Measurements from ENCODE around the gene SBK1. TPM values are rescaled to one million over a fixed set of nuclear protein-coding genes. Genes with fewer than 3 reads are reported as not detected.

SBK1 gene
- total RNA-seq, 1 donor from 2014 or later, result 4.6 TPM

DNA sequence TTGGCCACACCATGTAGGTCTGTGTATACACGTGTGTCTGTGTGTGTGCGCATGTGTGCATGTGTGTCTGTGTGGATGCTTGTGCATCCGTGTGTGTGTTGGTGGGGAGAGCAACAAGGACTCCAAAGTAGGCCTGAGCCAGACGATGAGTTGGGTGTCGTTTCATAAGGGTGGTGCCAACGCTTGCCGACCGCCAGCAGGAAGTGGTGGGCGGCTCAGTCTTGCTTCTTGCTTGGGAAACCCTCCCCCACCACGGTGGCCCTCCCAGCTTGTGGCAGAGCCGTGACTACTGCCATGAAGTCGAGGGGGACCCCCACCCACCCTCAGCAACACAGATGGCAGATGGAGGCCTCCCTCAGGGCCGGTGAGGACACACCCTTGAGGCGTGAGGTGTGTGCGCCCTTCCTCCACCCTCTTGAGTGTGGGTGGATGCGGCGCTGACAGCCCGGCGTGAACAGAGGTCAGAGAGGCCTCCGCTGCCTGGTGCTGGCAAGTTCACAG lies 17.5 kb downstream of the SBK1 start:
- Histone ChIP-seq H3K27ac (no peak overlapping the region), H3K79me2 (ENCODE audit: low read depth) (peaks cover 35% of the 10 kb centered on the region), H3F3A (ENCODE audit: low read depth) (no peaks in the 10 kb centered on the region), H4K20me1 (ENCODE audit: low read depth) (peaks cover 86% of the 10 kb centered on the region), H3K4me1 (no peaks in the 10 kb centered on the region), H3K27me3 (no peaks in the 10 kb centered on the region), H3K36me3 (no peaks in the 10 kb centered on the region), H3K4me2 (no peak overlapping the region), H3K9ac (no peak overlapping the region), H3K4me3 (no peak overlapping the region), H3K9me3 (ENCODE audit: low read depth) (no peaks in the 10 kb centered on the region), H2AFZ (replicated peaks) (no peak overlapping the region)
- Mint-ChIP-seq H3K36me3 (peaks cover 23% of the 10 kb centered on the region), H3K27ac (no peak overlapping the region), H3K9me3 (no peaks in the 10 kb centered on the region), H3K4me3 (no peak overlapping the region), H3K4me1 (no peaks in the 10 kb centered on the region), H3K27me3 (ENCODE audit: insufficient read depth, low read depth) (peaks cover 2% of the 10 kb centered on the region)
- TF ChIP-seq EZH2phosphoT487 (IDR thresholded peaks at IDR 0.05) (no peak), EZH2 (IDR thresholded peaks at IDR 0.05) (no peak)
- TF ChIP-seq, protein P1, sequence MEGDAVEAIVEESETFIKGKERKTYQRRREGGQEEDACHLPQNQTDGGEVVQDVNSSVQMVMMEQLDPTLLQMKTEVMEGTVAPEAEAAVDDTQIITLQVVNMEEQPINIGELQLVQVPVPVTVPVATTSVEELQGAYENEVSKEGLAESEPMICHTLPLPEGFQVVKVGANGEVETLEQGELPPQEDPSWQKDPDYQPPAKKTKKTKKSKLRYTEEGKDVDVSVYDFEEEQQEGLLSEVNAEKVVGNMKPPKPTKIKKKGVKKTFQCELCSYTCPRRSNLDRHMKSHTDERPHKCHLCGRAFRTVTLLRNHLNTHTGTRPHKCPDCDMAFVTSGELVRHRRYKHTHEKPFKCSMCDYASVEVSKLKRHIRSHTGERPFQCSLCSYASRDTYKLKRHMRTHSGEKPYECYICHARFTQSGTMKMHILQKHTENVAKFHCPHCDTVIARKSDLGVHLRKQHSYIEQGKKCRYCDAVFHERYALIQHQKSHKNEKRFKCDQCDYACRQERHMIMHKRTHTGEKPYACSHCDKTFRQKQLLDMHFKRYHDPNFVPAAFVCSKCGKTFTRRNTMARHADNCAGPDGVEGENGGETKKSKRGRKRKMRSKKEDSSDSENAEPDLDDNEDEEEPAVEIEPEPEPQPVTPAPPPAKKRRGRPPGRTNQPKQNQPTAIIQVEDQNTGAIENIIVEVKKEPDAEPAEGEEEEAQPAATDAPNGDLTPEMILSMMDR (IDR thresholded peaks at IDR 0.05), result no peak
- DNase-seq (ENCODE audit: low spot score), result no peak

DNA sequence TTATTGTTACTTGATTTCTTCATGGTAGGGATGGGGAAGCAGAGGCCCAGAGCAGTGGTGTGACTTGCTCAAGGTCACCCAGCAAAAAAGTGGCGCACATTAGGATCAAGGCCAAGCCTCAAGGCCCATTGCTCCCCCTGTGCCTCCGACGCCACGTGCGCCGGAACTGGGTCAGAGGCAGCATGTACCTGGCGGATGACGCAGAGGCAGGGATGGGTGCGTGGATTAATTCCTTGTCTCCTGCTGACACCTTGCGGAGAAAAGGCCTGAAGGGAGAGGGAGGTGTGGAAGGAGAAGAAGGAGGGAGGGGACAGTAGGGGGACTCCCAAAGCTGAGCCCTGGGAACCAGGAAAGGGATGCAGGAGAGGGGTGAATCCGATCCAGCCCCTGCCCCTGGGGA lies 18.5 kb downstream of the SBK1 start:
- H3K36me3 ChIP-seq, result no peaks in the 10 kb centered on the region
- no peaks in the 10 kb centered on the region for H3K4me1 ChIP-seq
- no peak overlapping the region for H3K9ac ChIP-seq
- peaks cover 79% of the 10 kb centered on the region for H4K20me1 ChIP-seq (ENCODE audit: low read depth)
- no peak for DNase-seq (ENCODE audit: low spot score)
- no peaks in the 10 kb centered on the region for H3K27me3 ChIP-seq
- H3K27ac ChIP-seq, result no peak overlapping the region
- Mint-ChIP-seq H3K4me3 (peak overlapping the region; percentile 67), H3K9me3 (no peaks in the 10 kb centered on the region), H3K4me1 (no peaks in the 10 kb centered on the region), H3K27ac (no peak overlapping the region), H3K27me3 (ENCODE audit: insufficient read depth, low read depth) (peaks cover 2% of the 10 kb centered on the region), H3K36me3 (peaks cover 21% of the 10 kb centered on the region)
- no peak overlapping the region for H3K4me3 ChIP-seq
- TF ChIP-seq EZH2 (IDR thresholded peaks at IDR 0.05), result no peak
- peaks cover 31% of the 10 kb centered on the region for H3K79me2 ChIP-seq (ENCODE audit: low read depth)
- no peaks in the 10 kb centered on the region for H3K9me3 ChIP-seq (ENCODE audit: low read depth)
- H2AFZ ChIP-seq (replicated peaks), result no peak overlapping the region
- no peaks in the 10 kb centered on the region for H3F3A ChIP-seq (ENCODE audit: low read depth)
- no peak overlapping the region for H3K4me2 ChIP-seq

DNA sequence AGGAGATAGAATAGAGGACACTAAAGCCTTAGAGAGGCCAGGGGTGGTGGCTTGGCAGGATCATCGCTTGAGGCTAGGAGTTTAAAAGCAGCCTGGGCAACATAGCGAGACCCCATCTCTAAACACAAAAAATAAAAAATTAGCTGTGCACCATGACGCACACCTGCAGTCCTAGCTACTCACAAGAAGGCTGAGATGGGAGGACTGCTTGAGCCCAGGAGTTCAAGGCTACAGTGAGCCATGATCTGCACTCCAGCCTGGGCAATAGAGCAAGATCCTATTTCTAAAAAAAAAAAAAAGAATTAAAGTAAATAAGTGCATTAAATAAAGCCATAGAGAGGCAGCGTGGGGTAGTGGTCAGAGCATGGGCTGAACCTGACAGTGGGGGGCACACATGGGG lies 19.1 kb downstream of the SBK1 start:
- Histone ChIP-seq H3F3A (ENCODE audit: low read depth) (no peaks in the 10 kb centered on the region), H4K20me1 (ENCODE audit: low read depth) (peaks cover 79% of the 10 kb centered on the region), H3K79me2 (ENCODE audit: low read depth) (peaks cover 26% of the 10 kb centered on the region), H3K27ac (no peak overlapping the region), H3K4me2 (no peak overlapping the region), H3K4me3 (no peak overlapping the region), H2AFZ (replicated peaks) (no peak overlapping the region), H3K36me3 (no peaks in the 10 kb centered on the region), H3K27me3 (no peaks in the 10 kb centered on the region), H3K9ac (no peak overlapping the region), H3K9me3 (ENCODE audit: low read depth) (no peaks in the 10 kb centered on the region), H3K4me1 (no peaks in the 10 kb centered on the region)
- no peaks in the 10 kb centered on the region for H3K4me1 Mint-ChIP-seq
- no peak for DNase-seq (ENCODE audit: low spot score)
- no peak overlapping the region for H3K4me3 Mint-ChIP-seq
- no peaks in the 10 kb centered on the region for H3K9me3 Mint-ChIP-seq
- TF ChIP-seq EZH2phosphoT487 (IDR thresholded peaks at IDR 0.05) (no peak), EZH2 (IDR thresholded peaks at IDR 0.05) (no peak)
- TF ChIP-seq, protein P1 (IDR thresholded peaks at IDR 0.05), result no peak
- H3K36me3 Mint-ChIP-seq, result peaks cover 19% of the 10 kb centered on the region
- peak overlapping the region; percentile 50 for H3K27ac Mint-ChIP-seq
- H3K27me3 Mint-ChIP-seq (ENCODE audit: insufficient read depth, low read depth), result peaks cover 2% of the 10 kb centered on the region

DNA sequence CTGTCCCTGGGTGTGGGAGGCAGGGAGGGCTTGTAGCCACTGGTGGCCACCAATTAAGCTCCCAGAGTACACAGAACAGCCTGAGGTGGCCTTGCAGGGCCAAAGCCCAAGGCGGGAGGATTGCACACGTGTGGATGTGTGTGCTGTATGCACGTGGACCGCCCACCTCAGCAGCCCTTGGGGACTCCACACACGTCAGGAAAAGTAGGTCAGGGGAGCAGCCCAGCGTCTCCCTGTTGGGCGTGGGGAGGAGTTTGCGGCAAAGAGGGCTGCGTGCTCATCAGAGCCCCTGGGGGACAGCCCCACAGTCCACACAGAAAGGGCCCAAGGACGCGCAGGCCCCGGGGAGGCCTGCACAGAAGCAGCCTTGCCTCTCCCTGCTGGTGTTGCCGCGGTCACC lies 19.6 kb downstream of the SBK1 start:
- no peaks in the 10 kb centered on the region for H3K9me3 Mint-ChIP-seq
- Histone ChIP-seq H3K4me1 (no peaks in the 10 kb centered on the region), H3K36me3 (no peaks in the 10 kb centered on the region), H3K9me3 (ENCODE audit: low read depth) (no peaks in the 10 kb centered on the region), H2AFZ (replicated peaks) (no peak overlapping the region), H4K20me1 (ENCODE audit: low read depth) (peaks cover 79% of the 10 kb centered on the region), H3K27ac (no peak overlapping the region), H3K9ac (no peak overlapping the region), H3K4me3 (no peak overlapping the region), H3K79me2 (ENCODE audit: low read depth) (peaks cover 22% of the 10 kb centered on the region), H3F3A (ENCODE audit: low read depth) (no peaks in the 10 kb centered on the region), H3K4me2 (no peak overlapping the region), H3K27me3 (no peaks in the 10 kb centered on the region)
- TF ChIP-seq EZH2phosphoT487 (IDR thresholded peaks at IDR 0.05) (no peak), EZH2 (IDR thresholded peaks at IDR 0.05) (no peak)
- TF ChIP-seq, protein P1 (IDR thresholded peaks at IDR 0.05), result no peak
- H3K4me1 Mint-ChIP-seq, result no peaks in the 10 kb centered on the region
- DNase-seq (ENCODE audit: low spot score), result no peak
- peaks cover 3% of the 10 kb centered on the region for H3K27me3 Mint-ChIP-seq (ENCODE audit: insufficient read depth, low read depth)
- peaks cover 19% of the 10 kb centered on the region for H3K36me3 Mint-ChIP-seq
- H3K27ac Mint-ChIP-seq, result no peak overlapping the region
- no peak overlapping the region for H3K4me3 Mint-ChIP-seq

Measured in neural progenitor cell (in vitro differentiated cells).